SK-N-SH treated with all-trans-retinoic acid at 6 μM for 48 hours (cell line): ENCODE data around the gene RNF167.

Experiments
- ATAC-seq: fragments of 200-7000 bp; cut with Tn5 transposase; 3 replicates; pipeline ENCODE4 v1.9.1; 2020; ENCODE audit warnings: mild to moderate bottlenecking, moderate library complexity
- ARNTL ChIP-seq: fragments of 450-650 bp; formaldehyde crosslinking; IDR thresholded peaks from 2 replicates; pipeline ENCODE4 v1.5.0; 2020; ENCODE audit warnings: low read depth, mild to moderate bottlenecking, moderate library complexity, borderline replicate concordance
- BACH2 ChIP-seq: fragments of 250-450 bp; sonication (Bioruptor Pico); IDR thresholded peaks from 2 replicates; pipeline ENCODE4 v1.9.0; 2021; ENCODE audit warnings: mild to moderate bottlenecking, borderline replicate concordance
- CREB5 ChIP-seq: fragments of 250-450 bp; sonication (Bioruptor Pico); IDR thresholded peaks from 2 replicates; pipeline ENCODE4 v1.5.1; 2020; ENCODE audit warnings: low read depth, mild to moderate bottlenecking, moderate library complexity
- CSDC2 ChIP-seq: fragments of 250-450 bp; sonication (Bioruptor Pico); IDR thresholded peaks from 2 replicates; pipeline ENCODE4 v1.5.0; 2020; ENCODE audit warnings: mild to moderate bottlenecking, moderate library complexity
- CSRNP3 ChIP-seq: fragments of 250-450 bp; sonication (Bioruptor Pico); IDR thresholded peaks from 2 replicates; pipeline ENCODE4 v1.5.1; 2021; ENCODE audit warnings: mild to moderate bottlenecking, moderate library complexity
- ESRRG ChIP-seq: fragments of 250-450 bp; sonication (Bioruptor Pico); IDR thresholded peaks from 2 replicates; pipeline ENCODE4 v1.6.1; 2021; ENCODE audit warnings: mild to moderate bottlenecking
- GLIS3 ChIP-seq: fragments of 250-450 bp; sonication (Bioruptor Pico); IDR thresholded peaks from 2 replicates; pipeline ENCODE4 v1.5.0; 2020; ENCODE audit warnings: mild to moderate bottlenecking, moderate library complexity
- OSR1 ChIP-seq: fragments of 250-450 bp; sonication (Bioruptor Pico); IDR thresholded peaks from 2 replicates; pipeline ENCODE4 v1.8.0; 2022; ENCODE audit warnings: moderate library complexity, mild to moderate bottlenecking, inconsistent platforms
- PATZ1 ChIP-seq: fragments of 250-450 bp; sonication (Bioruptor Pico); IDR thresholded peaks from 2 replicates; pipeline ENCODE4 v1.8.0; 2020; ENCODE audit warnings: mild to moderate bottlenecking, moderate library complexity, borderline replicate concordance
- POU6F1 ChIP-seq: fragments of 250-450 bp; sonication (Bioruptor Pico); IDR thresholded peaks from 2 replicates; pipeline ENCODE4 v1.8.0; 2021; ENCODE audit warnings: low read depth, mild to moderate bottlenecking, moderate library complexity, borderline replicate concordance
- PPARA ChIP-seq: fragments of 250-450 bp; sonication (Bioruptor Pico); IDR thresholded peaks from 2 replicates; pipeline ENCODE4 v1.5.0; 2020; ENCODE audit warnings: mild to moderate bottlenecking, borderline replicate concordance
- RARB ChIP-seq: fragments of 250-450 bp; sonication (Bioruptor Pico); IDR thresholded peaks from 2 replicates; pipeline ENCODE4 v1.8.0; 2021; ENCODE audit warnings: mild to moderate bottlenecking, moderate library complexity
- SNAI2 ChIP-seq: fragments of 250-450 bp; sonication (Bioruptor Pico); IDR thresholded peaks from 2 replicates; pipeline ENCODE4 v1.5.0; 2020; ENCODE audit warnings: mild to moderate bottlenecking, moderate library complexity
- TCF4 ChIP-seq: fragments of 250-450 bp; sonication (Bioruptor Pico); IDR thresholded peaks from 2 replicates; pipeline ENCODE4 v1.8.0; 2021; ENCODE audit warnings: mild to moderate bottlenecking, moderate library complexity, borderline replicate concordance
- TOX ChIP-seq: fragments of 250-450 bp; sonication (Bioruptor Pico); IDR thresholded peaks from 2 replicates; pipeline ENCODE4 v1.8.0; 2021; ENCODE audit warnings: mild to moderate bottlenecking, moderate library complexity, borderline replicate concordance
- TSHZ2 ChIP-seq: fragments of 250-450 bp; sonication (Bioruptor Pico); IDR thresholded peaks from 2 replicates; pipeline ENCODE4 v1.5.0; 2020; ENCODE audit warnings: mild to moderate bottlenecking, moderate library complexity
- ZC3H10 ChIP-seq: fragments of 250-450 bp; sonication (Bioruptor Pico); IDR thresholded peaks from 2 replicates; pipeline ENCODE4 v1.5.1; 2021; ENCODE audit warnings: mild to moderate bottlenecking, moderate library complexity
- ZFP3 ChIP-seq: fragments of 250-450 bp; sonication (Bioruptor Pico); IDR thresholded peaks from 2 replicates; pipeline ENCODE4 v1.5.0; 2020; ENCODE audit warnings: mild to moderate bottlenecking, moderate library complexity
- ZFP30 ChIP-seq: fragments of 450-650 bp; formaldehyde crosslinking; IDR thresholded peaks from 2 replicates; pipeline ENCODE4 v1.5.0; 2022; ENCODE audit warnings: mild to moderate bottlenecking, moderate library complexity
- ZNF565 ChIP-seq: fragments of 450-650 bp; formaldehyde crosslinking; conservative IDR thresholded peaks from 2 replicates; pipeline ENCODE4 v1.5.0; 2020; ENCODE audit warnings: low read depth, mild to moderate bottlenecking, moderate library complexity
- ZNF70 ChIP-seq: fragments of 450-650 bp; formaldehyde crosslinking; IDR thresholded peaks from 2 replicates; pipeline ENCODE4 v1.5.0; 2020; ENCODE audit warnings: mild to moderate bottlenecking, moderate library complexity

The RNF167 gene

GRCh38 chr17:4938069-4938491 is 2.0 kb upstream of the RNF167 start (continued):
- TF ChIP-seq TSHZ2 (CRISPR knock-in tag) = no peak

- no peak for ATAC-seq
- TF ChIP-seq ZNF565 (CRISPR knock-in tag) (no peak), ZC3H10 (CRISPR knock-in tag) (no peak), ARNTL (no peak), CSRNP3 (CRISPR knock-in tag) (no peak), PPARA (CRISPR knock-in tag) (no peak), SNAI2 (no peak), CSDC2 (no peak), RARB (no peak), OSR1 (CRISPR knock-in tag) (no peak), CREB5 (CRISPR knock-in tag) (no peak)
These were observed 1.2 kb upstream of the RNF167 start for GRCh38 chr17:4938688-4939545.

GRCh38 chr17:4939546-4939795 is 597 bp upstream of the RNF167 start:
- no peak for ATAC-seq
- TF ChIP-seq ZNF565 (CRISPR knock-in tag) (no peak), ZFP3 (CRISPR knock-in tag) (no peak), PATZ1 (no peak), CREB5 (CRISPR knock-in tag) (no peak), ARNTL (no peak), ZC3H10 (CRISPR knock-in tag) (no peak), SNAI2 (no peak), BACH2 (CRISPR knock-in tag) (no peak), ZNF70 (CRISPR knock-in tag) (no peak), TOX (CRISPR knock-in tag) (no peak), RARB (no peak), OSR1 (CRISPR knock-in tag) (no peak), PPARA (CRISPR knock-in tag) (no peak), CSRNP3 (CRISPR knock-in tag) (no peak), GLIS3 (no peak), TSHZ2 (CRISPR knock-in tag) (no peak), TCF4 (no peak), ESRRG (no peak), ZFP30 (CRISPR knock-in tag) (no peak), POU6F1 (CRISPR knock-in tag) (no peak)
- TF ChIP-seq, all 23 proteins: peak for 0
